MCF 10A (cell line): ENCODE data around the gene POLE. TPM values are rescaled to one million over a fixed set of nuclear protein-coding genes. Genes with fewer than 3 reads are reported as not detected.

Experiments
- BruUV-seq: library from RNA; stranded (reverse); fragments of 400-500 nt; replicated peaks from 2 replicates; lab custom pipeline; 2021; lab: Mats Ljungman, UMichigan
- CTCF ChIA-PET: fragments of 300-600 bp; sonication (Branson Sonifier 250); formaldehyde crosslinking; extraction: SDS; loops from one replicate; lab custom pipeline; 2021; ENCODE audit warnings: antibody characterized with exemption, inconsistent platforms; lab: Yijun Ruan, JAX
- POLR2A ChIA-PET: fragments of 300-600, 350-650 bp; sonication (Branson Sonifier 250); formaldehyde crosslinking; extraction: SDS; loops from one replicate; lab custom pipeline; 2020; ENCODE audit warnings: antibody characterized with exemption, inconsistent platforms; lab: Yijun Ruan, JAX
- DNase-seq: peaks from one replicate; pipeline ENCODE4 v3.0.0-alpha.2; 2018; ENCODE audit not compliant: unreplicated experiment
- H3K27ac Mint-ChIP-seq: one replicate; pipeline ENCODE4 v1.8.0; 2022; ENCODE audit warnings: mild to moderate bottlenecking, low read depth, mixed read lengths; ENCODE audit not compliant: unreplicated experiment
- H3K27me3 Mint-ChIP-seq: one replicate; pipeline ENCODE4 v1.8.0; 2022; ENCODE audit warnings: mixed read lengths; ENCODE audit not compliant: insufficient read depth, unreplicated experiment
- H3K36me3 Mint-ChIP-seq: one replicate; pipeline ENCODE4 v1.8.0; 2022; ENCODE audit warnings: mild to moderate bottlenecking, moderate library complexity, mixed read lengths; ENCODE audit not compliant: insufficient read depth, unreplicated experiment
- H3K4me1 Mint-ChIP-seq: one replicate; pipeline ENCODE4 v1.8.0; 2022; ENCODE audit warnings: mixed read lengths; ENCODE audit not compliant: insufficient read depth, unreplicated experiment
- H3K4me3 Mint-ChIP-seq: one replicate; pipeline ENCODE4 v1.8.0; 2022; ENCODE audit warnings: mild to moderate bottlenecking, moderate library complexity, mixed read lengths; ENCODE audit not compliant: unreplicated experiment
- H3K9me3 Mint-ChIP-seq: one replicate; pipeline ENCODE4 v1.8.0; 2022; ENCODE audit warnings: mixed read lengths; ENCODE audit not compliant: unreplicated experiment
- intact Hi-C: fragments of 100-400 bp; cut with micrococcal nuclease; formaldehyde crosslinking; loops from 2 replicates; pipeline ENCODE4 v1.14.1; 2022
- total RNA-seq: library from RNA; stranded (reverse); gene quantifications from 2 replicates; pipeline ENCODE4 v1.2.3, GENCODE V29; 2022
- TF ChIP-seq, protein P1 (sequence below): fragments of 200-600 bp; IDR thresholded peaks from one replicate; pipeline ENCODE4 v1.8.0; 2022; ENCODE audit warnings: antibody characterized with exemption, mild to moderate bottlenecking; ENCODE audit not compliant: unreplicated experiment

The POLE gene
- total RNA-seq, 1 experiment from 2014 or later = 36.3 TPM

DNA sequence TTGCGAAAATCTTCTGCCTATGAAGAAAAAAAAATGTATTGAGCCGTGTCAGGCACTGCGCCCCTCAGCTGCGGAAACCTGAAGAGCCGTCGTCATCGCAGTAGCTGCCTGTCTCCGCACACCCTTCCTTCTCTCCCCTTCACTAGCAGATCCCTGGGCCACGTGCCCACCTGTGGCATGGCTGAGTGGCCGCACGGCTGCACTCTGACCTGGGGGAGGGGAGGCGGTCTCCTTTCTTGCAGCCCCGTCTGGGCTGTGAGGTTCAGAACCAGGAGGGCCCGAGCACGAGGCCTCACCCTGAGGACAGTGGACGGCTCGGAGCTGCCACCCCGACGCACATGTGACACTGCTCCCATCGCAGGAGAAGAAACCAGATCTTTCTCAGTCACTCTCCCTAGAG, 48.4 kb upstream of the POLE start:
- Mint-ChIP-seq H3K36me3 (peaks cover 97% of the 10 kb centered on the region), H3K27me3 (no peaks in the 10 kb centered on the region), H3K4me3 (no peak overlapping the region), H3K4me1 (no peaks in the 10 kb centered on the region), H3K27ac (no peak overlapping the region), H3K9me3 (no peaks in the 10 kb centered on the region)
- CTCF ChIA-PET = interaction anchor here (0.7 kb wide), 1 partner anchor 379 kb away, joined by 3 read pairs; no protein-coding TSS in a partner anchor
- POLR2A ChIA-PET = interaction anchor here (0.6 to 0.7 kb wide), 3 partner anchors 15 to 306 kb away, joined by 3 to 5 read pairs (median 4); no protein-coding TSS in a partner anchor
- TF ChIP-seq, protein P1, sequence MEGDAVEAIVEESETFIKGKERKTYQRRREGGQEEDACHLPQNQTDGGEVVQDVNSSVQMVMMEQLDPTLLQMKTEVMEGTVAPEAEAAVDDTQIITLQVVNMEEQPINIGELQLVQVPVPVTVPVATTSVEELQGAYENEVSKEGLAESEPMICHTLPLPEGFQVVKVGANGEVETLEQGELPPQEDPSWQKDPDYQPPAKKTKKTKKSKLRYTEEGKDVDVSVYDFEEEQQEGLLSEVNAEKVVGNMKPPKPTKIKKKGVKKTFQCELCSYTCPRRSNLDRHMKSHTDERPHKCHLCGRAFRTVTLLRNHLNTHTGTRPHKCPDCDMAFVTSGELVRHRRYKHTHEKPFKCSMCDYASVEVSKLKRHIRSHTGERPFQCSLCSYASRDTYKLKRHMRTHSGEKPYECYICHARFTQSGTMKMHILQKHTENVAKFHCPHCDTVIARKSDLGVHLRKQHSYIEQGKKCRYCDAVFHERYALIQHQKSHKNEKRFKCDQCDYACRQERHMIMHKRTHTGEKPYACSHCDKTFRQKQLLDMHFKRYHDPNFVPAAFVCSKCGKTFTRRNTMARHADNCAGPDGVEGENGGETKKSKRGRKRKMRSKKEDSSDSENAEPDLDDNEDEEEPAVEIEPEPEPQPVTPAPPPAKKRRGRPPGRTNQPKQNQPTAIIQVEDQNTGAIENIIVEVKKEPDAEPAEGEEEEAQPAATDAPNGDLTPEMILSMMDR = no peak
- BruUV-seq = no TSS peak
- intact Hi-C loops = no loop called here
- no peak for DNase-seq

- ChIA-PET CTCF (no interaction called here), POLR2A (interaction anchor here (0.6 to 0.7 kb wide), 2 partner anchors 12 to 31 kb away, joined by 3 read pairs; no protein-coding TSS in a partner anchor)
- no peak for DNase-seq
- Mint-ChIP-seq H3K4me3 (no peak overlapping the region), H3K36me3 (peaks cover 96% of the 10 kb centered on the region), H3K27me3 (no peaks in the 10 kb centered on the region), H3K9me3 (no peaks in the 10 kb centered on the region), H3K27ac (no peak overlapping the region), H3K4me1 (no peaks in the 10 kb centered on the region)
- TF ChIP-seq, protein P1 = no peak
- no TSS peak for BruUV-seq
- intact Hi-C loops = no loop called here
These were observed 47.1 kb upstream of the POLE start for GRCh38 chr12:132734206-132734605.

DNA sequence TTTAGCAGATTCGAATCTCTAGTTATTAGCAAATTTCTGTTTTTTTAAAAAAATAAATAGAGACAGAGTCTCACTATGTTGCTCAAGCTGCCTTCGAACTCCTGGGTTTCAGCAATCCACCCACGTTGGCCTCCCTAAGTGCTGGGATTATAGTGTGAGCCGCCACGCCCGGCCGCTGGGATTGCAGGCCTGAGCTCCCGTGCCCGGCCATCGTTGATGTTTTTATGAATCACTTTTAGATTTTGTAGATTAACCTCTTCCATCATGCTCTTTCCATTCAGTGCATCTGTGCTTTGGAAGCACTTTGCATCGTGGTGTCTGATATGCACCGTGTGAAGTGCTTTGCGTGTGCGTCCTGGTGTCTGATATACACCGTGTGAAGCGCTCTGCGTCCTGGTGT, 44.4 kb upstream of the POLE start:
- no peaks in the 10 kb centered on the region for H3K27me3 Mint-ChIP-seq
- ChIA-PET CTCF (interaction anchor here (0.6 to 1.0 kb wide), 2 partner anchors 10 to 12 kb away, joined by 3 read pairs; no protein-coding TSS in a partner anchor), POLR2A (no interaction called here)
- TF ChIP-seq, protein P1 = no peak
- DNase-seq = no peak
- H3K9me3 Mint-ChIP-seq = no peaks in the 10 kb centered on the region
- H3K27ac Mint-ChIP-seq = no peak overlapping the region
- intact Hi-C loops = no loop called here
- no TSS peak for BruUV-seq
- no peak overlapping the region for H3K4me3 Mint-ChIP-seq
- no peaks in the 10 kb centered on the region for H3K4me1 Mint-ChIP-seq
- H3K36me3 Mint-ChIP-seq = peaks cover 94% of the 10 kb centered on the region

- Mint-ChIP-seq H3K27ac (no peak overlapping the region), H3K4me1 (no peaks in the 10 kb centered on the region), H3K4me3 (no peak overlapping the region), H3K9me3 (no peaks in the 10 kb centered on the region), H3K27me3 (no peaks in the 10 kb centered on the region), H3K36me3 (peaks cover 94% of the 10 kb centered on the region)
- no TSS peak for BruUV-seq
- intact Hi-C loops = no loop called here
- POLR2A ChIA-PET = interaction anchor here (1.5 kb wide), 1 partner anchor 20 kb away, joined by 3 read pairs; the partner anchor contains the start of gene PGAM5
- CTCF ChIA-PET = no interaction called here
- no peak for DNase-seq
- TF ChIP-seq, protein P1 = no peak
These were observed 43.2 kb upstream of the POLE start for GRCh38 chr12:132730353-132730752.
